CD8-positive, alpha-beta memory T cell (primary cell): ENCODE results near the gene IL1RAP. TPM values are rescaled to one million over a fixed set of nuclear protein-coding genes. Genes with fewer than 3 reads are reported as not detected.

Experiments used
- CTCF ChIA-PET: fragments of 350-600 bp; sonication (Branson Sonifier 250); formaldehyde crosslinking; loops from one replicate; lab custom pipeline; 2021; ENCODE audit warnings: antibody characterized with exemption; lab: Charles Lee
- POLR2A ChIA-PET: fragments of 350-600 bp; sonication (Branson Sonifier 250); formaldehyde crosslinking; loops from one replicate; lab custom pipeline; 2021; ENCODE audit warnings: antibody characterized with exemption; lab: Charles Lee
- DNase-seq, 5 donors: peaks; one replicate each; pipeline versions ENCODE4 v3.0.0 to v3.0.0-alpha.2; 2020 to 2022; ENCODE audit warnings: mixed read lengths in 1 of 5
- H3K27ac ChIP-seq: one replicate; pipeline ENCODE4 v1.7.0; 2013; ENCODE audit warnings: low read depth, mild to moderate bottlenecking, low read length, moderate library complexity
- H3K27me3 ChIP-seq: 2 replicates; pipeline ENCODE4 v1.7.0; 2013; ENCODE audit warnings: low read length, mild to moderate bottlenecking; ENCODE audit not compliant: insufficient read depth, poor library complexity, severe bottlenecking
- H3K36me3 ChIP-seq: 2 replicates; pipeline ENCODE4 v1.7.0; 2013; ENCODE audit warnings: mild to moderate bottlenecking, low read length, moderate library complexity; ENCODE audit not compliant: insufficient read depth
- H3K4me1 ChIP-seq: 2 replicates; pipeline ENCODE4 v1.7.0; 2013; ENCODE audit warnings: mild to moderate bottlenecking, low read length, moderate library complexity; ENCODE audit not compliant: insufficient read depth
- H3K4me3 ChIP-seq: 2 replicates; pipeline ENCODE4 v1.7.0; 2013; ENCODE audit warnings: mild to moderate bottlenecking, low read length
- H3K9me3 ChIP-seq: 2 replicates; pipeline ENCODE4 v1.7.0; 2013; ENCODE audit warnings: mild to moderate bottlenecking, low read length
- H3K27ac Mint-ChIP-seq, 8 donors: one replicate each; pipeline ENCODE4 v1.8.0; 2020 to 2021; ENCODE audit warnings: mixed read lengths in 8 of 8, mild to moderate bottlenecking in 6 of 8, inconsistent platforms in 3 of 8, moderate library complexity in 3 of 8
- H3K27me3 Mint-ChIP-seq, 2 donors: one replicate each; pipeline ENCODE4 v1.8.0; 2020 to 2021; ENCODE audit warnings: mixed read lengths in 2 of 2, mild to moderate bottlenecking in 1 of 2, moderate library complexity in 1 of 2
- H3K36me3 Mint-ChIP-seq, 3 donors: one replicate each; pipeline ENCODE4 v1.8.0; 2020 to 2021; ENCODE audit warnings: mixed read lengths in 3 of 3, inconsistent platforms in 1 of 3, mild to moderate bottlenecking in 1 of 3
- H3K4me1 Mint-ChIP-seq, 3 donors: one replicate each; pipeline ENCODE4 v1.8.0; 2020 to 2021; ENCODE audit warnings: mixed read lengths in 3 of 3, inconsistent platforms in 1 of 3, mild to moderate bottlenecking in 1 of 3
- H3K4me3 Mint-ChIP-seq, 7 donors: one replicate each; pipeline ENCODE4 v1.8.0; 2020 to 2021; ENCODE audit warnings: mixed read lengths in 7 of 7, mild to moderate bottlenecking in 6 of 7, moderate library complexity in 4 of 7, inconsistent platforms in 2 of 7
- H3K9me3 Mint-ChIP-seq, 5 donors: one replicate each; pipeline ENCODE4 v1.8.0; 2020 to 2022; ENCODE audit warnings: mixed read lengths in 5 of 5, mild to moderate bottlenecking in 3 of 5, moderate library complexity in 2 of 5, inconsistent platforms in 1 of 5
- polyA plus RNA-seq: library from polyadenylated mRNA; unstranded; fragments of 300-500 nt; fragmentation: Illumina TruSeq; gene quantifications from one replicate; pipeline ENCODE4 v1.2.3, GENCODE V29; 2021
- total RNA-seq, 2 experiments: library from RNA; stranded (reverse); gene quantifications; one replicate each; pipeline ENCODE4 v1.2.3, GENCODE V29; 2021

Gene IL1RAP
- total and polyA plus RNA-seq, 3 experiments from 2014 or later = 5.2 to 11.5 (median 6.7) TPM

DNA sequence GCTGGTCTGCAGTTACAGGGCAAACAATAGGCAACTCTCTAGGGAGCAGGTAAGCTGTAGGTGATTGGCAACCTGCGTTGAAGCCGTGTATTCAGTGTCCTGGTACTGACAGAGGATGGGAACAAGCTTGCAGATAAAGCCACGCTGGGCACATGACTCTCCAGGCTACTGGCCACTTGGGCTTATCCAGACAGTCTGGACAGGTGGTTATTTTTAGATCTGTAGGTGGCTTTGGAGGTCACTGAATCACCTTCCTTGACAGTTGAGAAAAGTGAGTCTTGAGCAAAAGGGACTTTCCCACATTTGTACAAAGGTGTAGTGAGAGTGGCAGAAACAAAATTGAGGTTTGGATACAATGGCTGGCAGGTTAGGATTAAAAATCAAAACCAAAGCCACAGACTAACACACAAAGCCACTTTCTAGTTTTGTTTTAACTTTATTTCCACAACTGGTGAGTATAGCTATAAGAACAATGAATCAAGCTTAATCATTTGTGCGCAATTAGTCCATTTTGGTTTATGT, 22.3 kb upstream of the IL1RAP start:
- ChIA-PET POLR2A (no interaction called here), CTCF (no interaction called here)
- Histone ChIP-seq H3K4me1 (no peaks in the 10 kb centered on the region), H3K9me3 (no peaks in the 10 kb centered on the region), H3K4me3 (no peak overlapping the region), H3K27ac (no peak overlapping the region), H3K36me3 (no peaks in the 10 kb centered on the region), H3K27me3 (peaks cover 4% of the 10 kb centered on the region)
- peaks cover 0 to 1% (median 0%) of the 10 kb centered on the region in 3 donors for H3K36me3 Mint-ChIP-seq
- no peaks in the 10 kb centered on the region for H3K4me1 Mint-ChIP-seq
- no peak overlapping the region for H3K27ac Mint-ChIP-seq
- no peak for DNase-seq
- H3K4me3 Mint-ChIP-seq = no peak overlapping the region
- peaks cover 13 to 62% of the 10 kb centered on the region in 2 donors for H3K27me3 Mint-ChIP-seq
- H3K9me3 Mint-ChIP-seq = no peaks in the 10 kb centered on the region

DNA sequence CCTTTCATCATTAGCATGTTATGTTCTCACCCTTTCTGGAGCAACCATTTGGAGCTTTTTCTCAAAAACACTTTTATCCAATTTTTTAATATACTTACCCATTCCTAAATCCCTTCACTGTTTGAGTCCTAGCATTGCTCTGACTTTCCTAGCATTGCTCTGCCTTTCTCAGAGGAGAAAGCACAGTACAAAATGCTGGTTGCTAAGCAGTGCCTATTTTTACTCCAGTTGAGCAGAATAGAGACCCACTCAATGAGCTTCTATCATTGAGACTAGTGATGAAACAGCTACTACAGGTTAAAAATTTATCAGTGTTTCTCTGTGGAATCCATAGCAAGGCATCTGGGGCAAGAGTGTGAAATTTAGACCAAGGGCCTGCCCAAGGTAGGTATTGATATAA, 21.8 kb upstream of the IL1RAP start:
- Mint-ChIP-seq H3K27ac (no peak overlapping the region), H3K36me3 (peaks cover 0 to 1% (median 0%) of the 10 kb centered on the region in 3 donors), H3K9me3 (no peaks in the 10 kb centered on the region), H3K4me1 (no peaks in the 10 kb centered on the region), H3K4me3 (no peak overlapping the region), H3K27me3 (peaks cover 14 to 66% of the 10 kb centered on the region in 2 donors)
- Histone ChIP-seq H3K27ac (no peak overlapping the region), H3K36me3 (no peaks in the 10 kb centered on the region), H3K4me1 (no peaks in the 10 kb centered on the region), H3K4me3 (no peak overlapping the region), H3K27me3 (peaks cover 4% of the 10 kb centered on the region), H3K9me3 (no peaks in the 10 kb centered on the region)
- ChIA-PET CTCF (no interaction called here), POLR2A (no interaction called here)
- no peak for DNase-seq

DNA sequence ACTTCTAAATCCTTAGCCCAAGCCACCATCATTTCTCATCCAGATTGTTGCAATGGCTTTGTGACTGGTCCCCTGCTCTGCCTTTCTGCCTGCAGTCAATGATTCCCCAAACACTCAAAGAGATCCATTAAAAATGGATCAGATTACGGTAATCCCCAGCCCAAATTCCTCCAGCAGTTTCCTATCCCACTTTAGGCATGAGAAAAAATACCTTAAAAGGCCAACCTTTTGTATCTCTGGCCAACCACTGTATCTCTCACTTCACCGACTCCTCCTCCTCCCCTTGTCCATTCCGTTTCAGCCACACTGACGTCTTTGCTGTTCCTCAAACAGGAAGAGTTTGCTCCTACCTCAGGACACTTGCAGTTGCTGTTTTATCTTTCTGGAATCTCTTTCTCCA, 20.9 kb upstream of the IL1RAP start:
- Histone ChIP-seq H3K9me3 (no peaks in the 10 kb centered on the region), H3K4me1 (no peaks in the 10 kb centered on the region), H3K4me3 (no peak overlapping the region), H3K27ac (no peak overlapping the region), H3K36me3 (no peaks in the 10 kb centered on the region), H3K27me3 (peaks cover 4% of the 10 kb centered on the region)
- H3K4me3 Mint-ChIP-seq = no peak overlapping the region
- POLR2A ChIA-PET = no interaction called here
- H3K9me3 Mint-ChIP-seq = no peaks in the 10 kb centered on the region
- H3K27ac Mint-ChIP-seq = no peak overlapping the region
- peaks cover 14 to 68% of the 10 kb centered on the region in 2 donors for H3K27me3 Mint-ChIP-seq
- DNase-seq = no peak
- peaks cover 0 to 1% (median 0%) of the 10 kb centered on the region in 3 donors for H3K36me3 Mint-ChIP-seq
- no peaks in the 10 kb centered on the region for H3K4me1 Mint-ChIP-seq
- CTCF ChIA-PET = no interaction called here

DNA sequence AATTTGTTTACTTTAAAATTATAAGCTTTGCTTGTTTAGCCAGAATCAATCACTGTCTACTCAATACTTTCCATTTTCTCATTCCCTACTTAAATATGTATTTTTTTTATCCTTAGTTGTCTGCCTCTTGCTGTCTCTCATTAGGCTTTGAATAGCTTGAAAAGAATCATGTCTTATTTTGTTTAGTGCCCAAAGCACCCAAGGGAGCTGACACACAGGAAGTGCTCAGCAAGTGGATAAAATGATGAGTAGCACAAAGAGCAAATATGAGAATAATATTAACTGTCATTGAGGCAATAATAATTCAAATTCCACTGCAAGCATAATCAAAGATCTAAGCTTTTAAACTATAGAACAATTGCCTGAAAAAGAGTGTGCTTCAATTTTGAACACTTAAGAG, 19.0 kb upstream of the IL1RAP start:
- no peaks in the 10 kb centered on the region for H3K9me3 Mint-ChIP-seq
- no peak overlapping the region for H3K4me3 Mint-ChIP-seq
- DNase-seq = no peak
- H3K36me3 Mint-ChIP-seq = peaks cover 0 to 1% (median 0%) of the 10 kb centered on the region in 3 donors
- no peak overlapping the region for H3K27ac ChIP-seq
- H3K27me3 ChIP-seq = no peaks in the 10 kb centered on the region
- no peaks in the 10 kb centered on the region for H3K4me1 Mint-ChIP-seq
- ChIA-PET CTCF (no interaction called here), POLR2A (no interaction called here)
- H3K27me3 Mint-ChIP-seq = peaks cover 12 to 66% of the 10 kb centered on the region in 2 donors
- no peaks in the 10 kb centered on the region for H3K9me3 ChIP-seq
- no peaks in the 10 kb centered on the region for H3K4me1 ChIP-seq
- H3K36me3 ChIP-seq = no peaks in the 10 kb centered on the region
- no peak overlapping the region for H3K27ac Mint-ChIP-seq
- H3K4me3 ChIP-seq = no peak overlapping the region

DNA sequence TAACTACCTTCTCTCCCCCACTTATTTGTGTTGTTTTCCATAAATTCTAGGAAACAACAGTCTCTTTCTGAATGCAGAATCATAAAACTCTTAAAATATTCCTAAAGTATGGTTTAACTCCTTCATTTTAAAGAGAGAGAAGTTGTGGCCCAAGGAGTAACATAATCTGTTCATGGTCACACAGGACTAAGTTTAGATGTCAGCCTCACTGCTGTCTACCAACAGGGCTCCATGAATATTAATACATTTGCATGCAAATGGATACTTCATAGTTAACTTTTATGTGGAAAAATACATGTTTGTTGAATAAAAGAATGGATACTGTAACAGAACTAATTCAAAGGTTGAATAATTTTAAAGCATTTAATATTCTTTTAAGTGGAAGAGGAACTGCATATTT, 18.5 kb upstream of the IL1RAP start:
- Mint-ChIP-seq H3K4me1 (no peaks in the 10 kb centered on the region), H3K27ac (no peak overlapping the region), H3K9me3 (no peaks in the 10 kb centered on the region), H3K36me3 (peaks cover 0 to 1% (median 0%) of the 10 kb centered on the region in 3 donors), H3K4me3 (no peak overlapping the region), H3K27me3 (peaks cover 12 to 63% of the 10 kb centered on the region in 2 donors)
- no peak overlapping the region for H3K4me3 ChIP-seq
- H3K4me1 ChIP-seq = no peaks in the 10 kb centered on the region
- no peak for DNase-seq
- H3K36me3 ChIP-seq = no peaks in the 10 kb centered on the region
- H3K27me3 ChIP-seq = no peaks in the 10 kb centered on the region
- H3K27ac ChIP-seq = no peak overlapping the region
- no peaks in the 10 kb centered on the region for H3K9me3 ChIP-seq
- POLR2A ChIA-PET = no interaction called here
- CTCF ChIA-PET = no interaction called here

DNA sequence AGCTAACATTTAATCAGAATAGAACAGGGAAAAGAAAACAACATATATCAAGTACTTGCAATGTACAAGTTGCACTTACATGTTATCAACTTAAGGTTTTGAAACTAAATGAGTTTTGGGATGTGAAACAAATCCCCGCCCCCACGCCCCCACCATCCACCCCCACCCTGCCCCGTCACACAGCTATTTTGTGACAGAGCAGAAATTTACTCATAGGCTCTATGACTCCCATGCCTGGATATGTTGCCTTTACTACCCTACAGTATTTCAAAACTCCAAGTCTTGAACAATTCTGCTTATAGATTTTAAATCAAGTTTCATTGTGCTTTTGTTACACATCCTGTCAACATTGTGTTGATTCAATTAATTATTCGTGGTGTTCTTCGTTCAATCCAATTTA, 18.1 kb upstream of the IL1RAP start:
- POLR2A ChIA-PET = no interaction called here
- CTCF ChIA-PET = no interaction called here
- H3K27me3 Mint-ChIP-seq = peaks cover 10 to 64% of the 10 kb centered on the region in 2 donors
- H3K4me1 Mint-ChIP-seq = no peaks in the 10 kb centered on the region
- DNase-seq = no peak
- H3K27ac ChIP-seq = no peak overlapping the region
- H3K4me3 Mint-ChIP-seq = no peak overlapping the region
- peaks cover 0 to 3% (median 1%) of the 10 kb centered on the region in 3 donors for H3K36me3 Mint-ChIP-seq
- H3K27me3 ChIP-seq = no peaks in the 10 kb centered on the region
- H3K4me3 ChIP-seq = no peak overlapping the region
- H3K27ac Mint-ChIP-seq = no peak overlapping the region
- H3K36me3 ChIP-seq = no peaks in the 10 kb centered on the region
- no peaks in the 10 kb centered on the region for H3K9me3 Mint-ChIP-seq
- H3K9me3 ChIP-seq = no peaks in the 10 kb centered on the region
- H3K4me1 ChIP-seq = no peaks in the 10 kb centered on the region

DNA sequence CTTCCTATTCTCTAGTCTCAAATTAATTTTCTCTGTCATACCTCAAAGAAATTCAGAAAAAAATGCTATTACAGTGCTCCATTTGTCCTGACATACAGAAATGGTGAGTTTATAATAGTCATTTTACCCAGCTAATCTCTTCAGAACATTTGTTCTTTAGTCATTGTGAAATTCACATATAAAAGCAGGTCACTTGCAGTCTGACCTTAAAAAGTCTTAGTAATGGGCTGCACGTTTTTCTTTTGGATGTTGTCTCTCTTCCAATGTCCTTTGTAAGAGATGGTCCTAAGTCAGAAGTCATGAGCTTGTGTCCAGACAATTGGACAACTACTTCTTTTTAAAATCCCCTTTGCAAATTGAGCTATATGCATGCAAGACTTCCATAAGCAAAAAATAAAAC, 17.0 kb upstream of the IL1RAP start:
- Histone ChIP-seq H3K27me3 (no peaks in the 10 kb centered on the region), H3K36me3 (no peaks in the 10 kb centered on the region), H3K4me1 (no peaks in the 10 kb centered on the region), H3K27ac (no peak overlapping the region), H3K9me3 (no peaks in the 10 kb centered on the region), H3K4me3 (no peak overlapping the region)
- no peak overlapping the region for H3K4me3 Mint-ChIP-seq
- no peak for DNase-seq
- peaks cover 7 to 66% of the 10 kb centered on the region in 2 donors for H3K27me3 Mint-ChIP-seq
- ChIA-PET POLR2A (no interaction called here), CTCF (no interaction called here)
- peaks cover 0 to 4% (median 1%) of the 10 kb centered on the region in 3 donors for H3K36me3 Mint-ChIP-seq
- H3K4me1 Mint-ChIP-seq = no peaks in the 10 kb centered on the region
- H3K9me3 Mint-ChIP-seq = no peaks in the 10 kb centered on the region
- no peak overlapping the region for H3K27ac Mint-ChIP-seq

DNA sequence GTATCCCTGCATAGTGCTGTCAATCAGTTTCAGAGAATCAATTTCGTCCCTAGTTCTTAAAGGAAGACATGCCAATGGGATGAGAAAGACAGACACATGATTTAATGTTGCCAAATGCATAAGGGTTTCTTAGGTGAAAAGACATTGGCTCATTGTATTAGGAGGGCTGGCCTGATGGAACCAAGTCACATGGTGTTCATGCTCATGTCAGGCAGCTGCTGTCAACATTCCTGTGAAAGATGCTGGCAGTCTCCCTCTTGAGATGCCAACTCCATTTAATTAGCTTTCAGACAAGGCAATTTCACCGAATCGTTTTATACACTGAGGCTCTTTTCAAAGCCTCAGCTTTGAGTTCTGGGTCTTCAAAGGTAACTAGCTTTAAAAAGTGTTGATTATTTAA, 16.1 kb upstream of the IL1RAP start:
- H3K27me3 Mint-ChIP-seq = peaks cover 10 to 72% of the 10 kb centered on the region in 2 donors
- ChIA-PET POLR2A (interaction anchor here (0.6 kb wide), 1 partner anchor 1024 kb away, joined by 3 read pairs; no protein-coding TSS in a partner anchor), CTCF (no interaction called here)
- H3K36me3 Mint-ChIP-seq = peaks cover 0 to 4% (median 1%) of the 10 kb centered on the region in 3 donors
- no peak overlapping the region for H3K27ac ChIP-seq
- no peaks in the 10 kb centered on the region for H3K36me3 ChIP-seq
- H3K4me3 Mint-ChIP-seq = no peak overlapping the region
- H3K4me1 ChIP-seq = no peaks in the 10 kb centered on the region
- no peaks in the 10 kb centered on the region for H3K4me1 Mint-ChIP-seq
- H3K9me3 ChIP-seq = no peaks in the 10 kb centered on the region
- no peak overlapping the region for H3K27ac Mint-ChIP-seq
- no peak overlapping the region for H3K4me3 ChIP-seq
- H3K27me3 ChIP-seq = no peaks in the 10 kb centered on the region
- H3K9me3 Mint-ChIP-seq = no peaks in the 10 kb centered on the region
- DNase-seq = no peak
